WTC11 (cell line): Measurements from ENCODE around the gene ZBED5.

Experiments
- CREB1 ChIP-seq: sonication (generic); formaldehyde crosslinking; IDR thresholded peaks from 2 replicates; pipeline ENCODE4 v1.8.0; 2023; ENCODE audit warnings: mild to moderate bottlenecking, missing genetic modification reagents
- CTCF ChIP-seq: fragments of 200-600 bp; IDR thresholded peaks from 2 replicates; pipeline ENCODE4 v1.8.0; 2022; ENCODE audit warnings: antibody characterized with exemption

GRCh38 chr11:10898003-10898762, 40.3 kb upstream of the ZBED5 start:
- TF ChIP-seq CTCF: no peak
- no peak for TF ChIP-seq CREB1 (CRISPR knock-in tag)
